SK-N-SH (cell line): ENCODE results near the gene BUB1.

Experiments
- FOXM1 ChIP-seq: IDR thresholded peaks from 2 replicates; pipeline ENCODE4 v1.4.0; 2012; ENCODE audit warnings: low read depth, mild to moderate bottlenecking
- NRF1 ChIP-seq: IDR thresholded peaks from 2 replicates; pipeline ENCODE4 v1.6.1; 2012; ENCODE audit warnings: low read depth, mild to moderate bottlenecking, low read length
- RAD21 ChIP-seq: IDR thresholded peaks from 2 replicates; pipeline ENCODE4 v1.6.1; 2012; ENCODE audit warnings: mild to moderate bottlenecking, low read length
- REST ChIP-seq: IDR thresholded peaks from 2 replicates; pipeline ENCODE4 v1.6.1; 2012; ENCODE audit warnings: mild to moderate bottlenecking, low read depth, low read length, moderate library complexity
- TF ChIP-seq, protein P1 (sequence below): fragments of 200-600 bp; sonication (generic); IDR thresholded peaks from 2 replicates; pipeline ENCODE4 v1.6.1; 2017; ENCODE audit warnings: antibody characterized with exemption, mild to moderate bottlenecking, moderate library complexity

GRCh38 chr2:110660558-110660957 is 17.3 kb downstream of the BUB1 start:
- TF ChIP-seq, protein P1, sequence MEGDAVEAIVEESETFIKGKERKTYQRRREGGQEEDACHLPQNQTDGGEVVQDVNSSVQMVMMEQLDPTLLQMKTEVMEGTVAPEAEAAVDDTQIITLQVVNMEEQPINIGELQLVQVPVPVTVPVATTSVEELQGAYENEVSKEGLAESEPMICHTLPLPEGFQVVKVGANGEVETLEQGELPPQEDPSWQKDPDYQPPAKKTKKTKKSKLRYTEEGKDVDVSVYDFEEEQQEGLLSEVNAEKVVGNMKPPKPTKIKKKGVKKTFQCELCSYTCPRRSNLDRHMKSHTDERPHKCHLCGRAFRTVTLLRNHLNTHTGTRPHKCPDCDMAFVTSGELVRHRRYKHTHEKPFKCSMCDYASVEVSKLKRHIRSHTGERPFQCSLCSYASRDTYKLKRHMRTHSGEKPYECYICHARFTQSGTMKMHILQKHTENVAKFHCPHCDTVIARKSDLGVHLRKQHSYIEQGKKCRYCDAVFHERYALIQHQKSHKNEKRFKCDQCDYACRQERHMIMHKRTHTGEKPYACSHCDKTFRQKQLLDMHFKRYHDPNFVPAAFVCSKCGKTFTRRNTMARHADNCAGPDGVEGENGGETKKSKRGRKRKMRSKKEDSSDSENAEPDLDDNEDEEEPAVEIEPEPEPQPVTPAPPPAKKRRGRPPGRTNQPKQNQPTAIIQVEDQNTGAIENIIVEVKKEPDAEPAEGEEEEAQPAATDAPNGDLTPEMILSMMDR = no peak
- TF ChIP-seq REST = no peak
- no peak for TF ChIP-seq FOXM1
- no peak for TF ChIP-seq RAD21
- no peak for TF ChIP-seq NRF1
